OCI-LY3 (cell line): ENCODE results near the gene NIT2.

Experiments used
- H2AFZ ChIP-seq: fragments of 200-600, 300-600 bp; shearing (Covaris generic); 2 replicates; pipeline ENCODE4 v1.6.0; 2014; ENCODE audit warnings: antibody characterized with exemption, low read depth, low read length
- H3K27ac ChIP-seq: fragments of 200-600, 300-600 bp; sonication (generic); 2 replicates; pipeline ENCODE4 v1.5.1; 2014; ENCODE audit warnings: mild to moderate bottlenecking, low read length, moderate library complexity, mixed read lengths
- H3K27me3 ChIP-seq: fragments of 200-600, 300-600 bp; sonication (generic); 2 replicates; pipeline ENCODE4 v1.6.1; 2014; ENCODE audit warnings: low read depth, low read length, mixed read lengths
- H3K36me3 ChIP-seq: fragments of 200-600, 300-600 bp; sonication (generic); replicated peaks from 2 replicates; pipeline ENCODE3; 2014; ENCODE audit warnings: low read depth, low read length, mixed read lengths
- H3K4me1 ChIP-seq: fragments of 300-600, 200-600 bp; sonication (generic); 2 replicates; pipeline ENCODE4 v1.6.1; 2014; ENCODE audit warnings: low read length, mixed read lengths
- H3K4me2 ChIP-seq: fragments of 200-600, 300-600 bp; sonication (generic); 2 replicates; pipeline ENCODE4 v1.6.1; 2014; ENCODE audit warnings: low read length, mixed read lengths
- H3K4me3 ChIP-seq: fragments of 300-600, 200-600 bp; sonication (generic); 2 replicates; pipeline ENCODE4 v1.5.1; 2014; ENCODE audit warnings: antibody characterized with exemption, mild to moderate bottlenecking, low read length, moderate library complexity
- H3K79me2 ChIP-seq: fragments of 300-600, 200-600 bp; shearing (Covaris generic); 2 replicates; pipeline ENCODE4 v1.6.1; 2014; ENCODE audit warnings: mild to moderate bottlenecking, low read length, mixed read lengths
- H3K9ac ChIP-seq: fragments of 300-600, 200-600 bp; shearing (Covaris generic); 2 replicates; pipeline ENCODE4 v1.6.0; 2014; ENCODE audit warnings: mild to moderate bottlenecking, low read length, moderate library complexity
- H3K9me3 ChIP-seq: fragments of 200-600, 300-600 bp; shearing (Covaris generic); 2 replicates; pipeline ENCODE4 v1.6.1; 2014; ENCODE audit warnings: low read length, mixed read lengths; ENCODE audit not compliant: insufficient read depth
- H4K20me1 ChIP-seq: fragments of 200-600, 300-600 bp; sonication (generic); 2 replicates; pipeline ENCODE4 v1.6.1; 2016; ENCODE audit warnings: low read length, mixed read lengths; ENCODE audit not compliant: insufficient read depth
- CTCF ChIP-seq: fragments of 200-600, 300-600 bp; sonication (generic); IDR thresholded peaks from 2 replicates; pipeline ENCODE4 v1.5.1; 2014; ENCODE audit warnings: antibody characterized with exemption, low read length, low read depth
- EZH2phosphoT487 ChIP-seq: fragments of 200-600 bp; shearing (Covaris generic); IDR thresholded peaks from 2 replicates; pipeline ENCODE4 v1.6.1; 2018; ENCODE audit warnings: antibody characterized with exemption, mixed run types, low read depth

The NIT2 gene

GRCh38 chr3:100297784-100298183, 36.8 kb upstream of the NIT2 start:
- Histone ChIP-seq H3K27me3 (no peaks in the 10 kb centered on the region), H4K20me1 (no peaks in the 10 kb centered on the region), H3K4me3 (no peak overlapping the region), H3K4me1 (no peaks in the 10 kb centered on the region), H3K36me3 (no peaks in the 10 kb centered on the region), H3K9me3 (no peaks in the 10 kb centered on the region), H3K9ac (no peak overlapping the region), H2AFZ (no peak overlapping the region), H3K4me2 (no peak overlapping the region), H3K27ac (no peak overlapping the region), H3K79me2 (no peaks in the 10 kb centered on the region)
- TF ChIP-seq EZH2phosphoT487 (no peak), CTCF (no peak)

- no peaks in the 10 kb centered on the region for H3K36me3 ChIP-seq
- no peaks in the 10 kb centered on the region for H3K27me3 ChIP-seq
- no peak overlapping the region for H3K4me2 ChIP-seq
- H2AFZ ChIP-seq, result no peak overlapping the region
- H3K27ac ChIP-seq, result no peak overlapping the region
- H3K4me3 ChIP-seq, result no peak overlapping the region
- H4K20me1 ChIP-seq, result no peaks in the 10 kb centered on the region
- H3K9ac ChIP-seq, result no peak overlapping the region
- no peaks in the 10 kb centered on the region for H3K79me2 ChIP-seq
- no peaks in the 10 kb centered on the region for H3K9me3 ChIP-seq
- TF ChIP-seq EZH2phosphoT487 (no peak), CTCF (no peak)
- H3K4me1 ChIP-seq, result no peaks in the 10 kb centered on the region
Measured at GRCh38 chr3:100299016-100299415, 35.5 kb upstream of the NIT2 start.

GRCh38 chr3:100306695-100307094, 27.9 kb upstream of the NIT2 start:
- H3K27me3 ChIP-seq, result no peaks in the 10 kb centered on the region
- no peaks in the 10 kb centered on the region for H3K9me3 ChIP-seq
- H3K4me2 ChIP-seq, result no peak overlapping the region
- peaks cover 12% of the 10 kb centered on the region for H3K36me3 ChIP-seq
- H3K27ac ChIP-seq, result no peak overlapping the region
- H2AFZ ChIP-seq, result no peak overlapping the region
- H3K4me1 ChIP-seq, result no peaks in the 10 kb centered on the region
- no peak overlapping the region for H3K9ac ChIP-seq
- H3K79me2 ChIP-seq, result no peaks in the 10 kb centered on the region
- H3K4me3 ChIP-seq, result no peak overlapping the region
- TF ChIP-seq EZH2phosphoT487 (no peak), CTCF (no peak)
- H4K20me1 ChIP-seq, result no peaks in the 10 kb centered on the region

GRCh38 chr3:100310355-100310965, 24.1 kb upstream of the NIT2 start:
- Histone ChIP-seq H3K9me3 (no peaks in the 10 kb centered on the region), H3K27me3 (no peaks in the 10 kb centered on the region), H3K4me1 (no peaks in the 10 kb centered on the region), H4K20me1 (no peaks in the 10 kb centered on the region), H3K36me3 (peaks cover 12% of the 10 kb centered on the region), H3K9ac (no peak overlapping the region), H3K79me2 (no peaks in the 10 kb centered on the region), H3K27ac (no peak overlapping the region), H3K4me2 (no peak overlapping the region), H3K4me3 (no peak overlapping the region), H2AFZ (no peak overlapping the region)
- TF ChIP-seq EZH2phosphoT487, result no peak
- TF ChIP-seq CTCF, result no peak
